Caki2 (cell line): ENCODE results near the gene POTEM. TPM values are rescaled to one million over a fixed set of nuclear protein-coding genes. Genes with fewer than 3 reads are reported as not detected.
"Not testable (repeated sequence)": the region's sequence is repeated elsewhere in the genome, so short reads cannot be mapped to it uniquely, and the experiment has no call there.

ENCODE experiments used
- DNase-seq: peaks from one replicate; pipeline ENCODE4 v3.0.0-alpha.2; 2015; ENCODE audit warnings: low read depth
- in situ Hi-C: cut with HindIII; loops from 2 replicates; pipeline ENCODE4 v1.10.0; 2016; ENCODE audit warnings: low sequenced_read_pairs, low pct_unique_long_range_greater_than_20kb, mixed read lengths
- total RNA-seq: library from RNA; depleted of rRNA; stranded (reverse); fragments of >200 nt; shearing (Covaris generic); gene quantifications from 2 replicates; pipeline ENCODE4 v1.2.3, GENCODE V29; 2014; ENCODE audit warnings: low replicate concordance

The POTEM gene
- total RNA-seq, 1 experiment from 2014 or later: not detected

- DNase-seq, in situ Hi-C loops: not testable (repeated sequence)
Measured at GRCh38 chr14:19026649-19027351, 59.6 kb downstream of the POTEM start.

- DNase-seq, in situ Hi-C loops: not testable (repeated sequence)
Measured at GRCh38 chr14:19027895-19028294, 60.7 kb downstream of the POTEM start.

- in situ Hi-C loops, DNase-seq: not testable (repeated sequence)
Measured at GRCh38 chr14:19036811-19037382, 69.7 kb downstream of the POTEM start.

- DNase-seq, in situ Hi-C loops: not testable (repeated sequence)
Measured at GRCh38 chr14:19038060-19038664, 70.9 kb downstream of the POTEM start.

GRCh38 chr14:19038785-19039184, 71.6 kb downstream of the POTEM start:
- in situ Hi-C loops, DNase-seq: not testable (repeated sequence)

GRCh38 chr14:19043384-19043783, 76.2 kb downstream of the POTEM start:
- DNase-seq, in situ Hi-C loops: not testable (repeated sequence)
